Measurements from ENCODE around the gene SERPINA5. TPM values are rescaled to one million over a fixed set of nuclear protein-coding genes. Genes with fewer than 3 reads are reported as not detected.

Gene SERPINA5
- total RNA-seq, 2 donors from 2014 or later, result 0.46 to 0.75 TPM

DNA sequence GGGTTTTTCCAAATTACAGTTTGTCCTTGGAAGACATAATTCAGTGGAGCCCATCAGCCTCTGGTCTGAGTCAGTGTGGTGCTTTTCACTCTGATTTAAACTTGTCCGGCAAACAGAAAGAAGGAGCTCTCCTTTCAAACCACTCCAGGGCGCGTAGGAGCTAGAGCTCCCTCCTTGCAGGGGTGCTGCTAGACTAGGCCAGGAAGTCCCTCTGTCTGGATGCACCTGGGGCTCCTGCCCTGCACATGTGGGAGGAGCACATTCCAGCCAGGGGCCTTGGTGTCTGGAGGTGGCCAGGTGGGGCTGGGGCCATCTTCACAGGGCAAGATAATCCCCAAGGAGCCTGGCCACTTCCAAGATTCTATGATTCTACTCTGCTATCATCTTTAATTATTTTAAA, 34.0 kb downstream of the SERPINA5 start:
- intact Hi-C loops (cut with DNase I, micrococcal nuclease), result no loop called here
- DNase-seq (no peak), ATAC-seq (no peak)

DNA sequence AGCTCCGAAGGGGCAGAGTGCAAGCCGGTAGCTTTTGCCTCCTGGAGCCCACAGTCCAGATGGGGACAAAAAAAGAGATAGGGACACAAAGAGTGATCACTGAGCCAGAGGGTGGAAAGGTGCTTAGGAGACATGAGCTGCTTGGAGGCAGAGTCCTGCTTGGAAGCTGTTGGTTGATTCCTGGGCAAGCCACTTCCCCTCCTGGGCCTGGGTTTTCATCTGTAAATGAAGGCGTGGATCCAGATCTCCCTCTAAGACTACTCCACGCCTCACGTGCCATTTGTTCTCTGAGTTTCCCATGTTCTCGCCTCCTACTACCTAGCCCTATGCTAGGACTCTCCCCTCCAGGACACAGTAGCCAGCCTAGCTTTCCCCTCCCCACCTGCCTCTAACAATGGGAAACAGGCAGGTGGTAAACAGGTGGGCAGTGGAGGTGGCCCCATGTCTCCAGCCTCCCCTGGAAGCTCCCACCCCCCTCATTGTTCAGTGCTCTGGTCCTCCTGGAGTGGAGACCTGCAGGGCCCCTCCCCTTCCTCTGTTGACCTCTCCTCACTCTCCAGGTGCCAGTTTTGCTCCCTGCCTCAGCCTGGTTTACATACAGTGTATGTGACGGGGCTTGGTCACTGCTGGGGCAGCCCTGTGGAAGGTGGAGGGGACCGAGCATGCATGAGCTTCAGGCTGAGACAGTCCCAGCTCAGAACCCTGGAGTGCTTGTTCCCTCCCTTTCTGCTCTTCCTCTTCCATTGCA, 34.8 kb downstream of the SERPINA5 start:
- intact Hi-C loops (cut with DNase I, micrococcal nuclease), result no loop called here
- DNase-seq, result no peak
- ATAC-seq, result no peak

DNA sequence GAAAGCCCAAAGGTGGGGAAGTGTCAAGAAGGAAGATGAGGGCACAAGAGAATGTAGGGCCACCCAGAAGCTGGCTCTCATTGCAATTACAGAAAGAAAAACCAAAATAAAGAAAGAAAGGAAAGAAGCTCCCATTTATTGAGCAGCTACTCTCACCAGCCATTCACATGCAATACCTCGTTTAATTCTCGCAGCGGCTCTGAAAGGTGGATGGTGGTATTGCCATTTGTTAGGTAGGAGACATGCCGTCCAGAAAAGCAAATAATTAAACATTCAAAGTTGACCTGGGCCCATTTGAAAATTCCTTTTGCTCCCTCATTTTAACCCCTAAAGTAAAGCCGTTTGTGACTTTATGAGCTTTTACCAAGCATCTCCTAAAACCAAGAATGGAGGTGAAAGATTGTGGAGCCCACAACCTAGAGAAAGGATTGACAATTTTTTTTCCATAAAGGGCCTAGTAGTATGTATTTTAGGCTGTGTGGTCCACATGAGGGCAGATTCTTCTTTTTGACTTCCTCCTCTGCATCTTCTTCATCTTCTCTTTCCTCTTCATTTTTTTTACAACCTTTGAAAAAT, 36.2 kb downstream of the SERPINA5 start:
- intact Hi-C loops (cut with DNase I, micrococcal nuclease), result no loop called here
- no peak for ATAC-seq
- DNase-seq, result no peak

- intact Hi-C loops (cut with DNase I, micrococcal nuclease), result no loop called here
- DNase-seq (no peak), ATAC-seq (no peak)
Observed at GRCh38 chr14:94617988-94618822, 37.0 kb downstream of the SERPINA5 start.

DNA sequence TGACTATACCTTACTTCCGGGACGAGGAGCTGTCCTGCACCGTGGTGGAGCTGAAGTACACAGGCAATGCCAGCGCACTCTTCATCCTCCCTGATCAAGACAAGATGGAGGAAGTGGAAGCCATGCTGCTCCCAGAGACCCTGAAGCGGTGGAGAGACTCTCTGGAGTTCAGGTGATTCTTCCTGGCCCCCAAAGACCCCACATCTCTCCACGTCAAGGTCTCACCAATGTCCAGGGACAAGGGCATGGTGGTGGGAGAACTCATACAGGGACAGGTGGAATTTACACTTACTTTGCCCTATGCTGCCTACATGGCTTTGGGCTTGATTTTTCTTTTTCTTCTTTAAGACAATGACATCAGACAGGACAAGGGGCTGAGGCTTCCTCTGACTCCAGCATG, 38.1 kb downstream of the SERPINA5 start:
- no peak for ATAC-seq
- intact Hi-C loops (cut with DNase I, micrococcal nuclease), result no loop called here
- DNase-seq, result no peak

GRCh38 chr14:94620597-94620996, 39.4 kb downstream of the SERPINA5 start:
- intact Hi-C loops (cut with DNase I, micrococcal nuclease), result no loop called here
- DNase-seq (no peak), ATAC-seq (no peak)

DNA sequence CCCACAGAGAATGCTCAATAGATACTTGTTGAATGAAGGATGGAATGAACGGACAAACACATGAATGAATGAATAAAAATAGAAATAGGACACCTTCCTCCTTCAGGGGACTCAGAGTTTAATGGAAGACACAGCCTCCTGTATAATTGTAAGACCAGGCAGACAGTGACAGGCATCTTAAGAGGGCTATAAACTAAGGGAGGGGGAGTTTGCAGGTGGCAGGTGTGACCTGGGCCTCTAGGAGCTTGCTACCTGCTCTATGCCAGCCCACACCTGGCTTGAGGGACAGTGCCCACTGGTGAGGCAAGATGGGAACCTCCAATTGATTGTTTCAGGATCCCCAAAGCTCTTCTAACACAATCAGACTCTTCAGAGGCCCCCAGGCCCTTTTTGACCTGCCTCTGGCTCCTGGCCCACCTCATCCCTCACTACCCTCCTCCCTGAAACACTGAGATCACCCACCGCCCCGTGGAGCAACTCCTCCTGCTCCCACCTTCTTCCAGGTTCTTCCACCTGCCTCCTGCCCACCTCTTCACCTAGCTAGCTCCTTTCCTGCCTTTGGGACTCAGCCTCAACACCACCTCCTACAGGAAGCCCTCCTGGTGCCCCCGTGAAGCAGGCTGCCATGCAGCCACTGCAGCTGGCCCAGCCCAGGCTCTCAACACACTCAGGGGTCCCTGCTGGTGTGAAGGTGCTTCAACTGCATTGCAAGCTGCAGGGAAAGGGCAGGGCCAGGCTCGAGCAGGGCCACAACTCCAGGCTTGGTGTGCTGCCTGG, 40.3 kb downstream of the SERPINA5 start:
- intact Hi-C loops (cut with DNase I, micrococcal nuclease), result no loop called here
- DNase-seq (no peak), ATAC-seq (no peak)

DNA sequence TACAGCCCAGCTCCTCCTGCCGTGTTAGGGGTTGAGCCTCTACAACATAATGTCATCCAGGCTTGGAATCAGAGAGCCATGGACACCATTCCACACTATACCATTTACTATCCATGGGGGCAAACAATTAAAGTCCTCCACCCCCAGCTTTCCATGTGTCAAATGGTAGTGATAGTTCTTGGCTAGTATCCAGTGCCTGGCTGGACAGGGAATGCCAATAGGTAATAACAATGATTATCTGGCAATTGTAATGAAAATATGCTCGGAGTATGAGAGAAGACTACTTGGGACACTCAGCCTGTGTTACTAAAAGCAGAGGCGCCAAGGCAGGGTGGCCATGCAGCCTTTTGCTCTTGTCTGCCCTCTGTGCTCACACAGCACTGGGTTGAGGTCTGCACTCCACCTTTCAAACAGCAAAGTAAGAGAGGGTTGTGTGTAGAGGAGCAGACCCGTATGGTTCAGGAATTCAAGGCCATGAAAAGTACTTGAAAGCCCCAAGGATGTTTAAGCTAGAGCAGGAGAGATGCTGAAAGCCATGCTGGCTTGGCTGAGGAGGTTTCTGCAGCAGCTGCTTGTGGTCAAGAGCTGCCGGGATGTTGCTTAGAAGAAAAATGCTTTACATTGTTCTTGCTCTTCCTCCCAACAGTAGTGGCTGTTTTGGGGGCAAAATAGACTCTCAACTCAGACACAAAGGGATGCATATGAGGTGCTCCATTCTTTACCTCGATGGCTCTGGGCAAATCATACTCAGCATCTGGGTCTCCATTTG, 41.6 kb downstream of the SERPINA5 start:
- ATAC-seq (no peak), DNase-seq (no peak)
- intact Hi-C loops (cut with DNase I, micrococcal nuclease), result no loop called here

GRCh38 chr14:94623422-94623809, 42.2 kb downstream of the SERPINA5 start:
- ATAC-seq (no peak), DNase-seq (no peak)
- intact Hi-C loops (cut with DNase I, micrococcal nuclease), result no loop called here

GRCh38 chr14:94623856-94624499, 42.8 kb downstream of the SERPINA5 start:
- ATAC-seq (no peak), DNase-seq (no peak)
- intact Hi-C loops (cut with DNase I, micrococcal nuclease), result no loop called here

GRCh38 chr14:94624537-94625352, 43.5 kb downstream of the SERPINA5 start:
- intact Hi-C loops (cut with DNase I, micrococcal nuclease), result no loop called here
- DNase-seq (no peak), ATAC-seq (no peak)

DNA sequence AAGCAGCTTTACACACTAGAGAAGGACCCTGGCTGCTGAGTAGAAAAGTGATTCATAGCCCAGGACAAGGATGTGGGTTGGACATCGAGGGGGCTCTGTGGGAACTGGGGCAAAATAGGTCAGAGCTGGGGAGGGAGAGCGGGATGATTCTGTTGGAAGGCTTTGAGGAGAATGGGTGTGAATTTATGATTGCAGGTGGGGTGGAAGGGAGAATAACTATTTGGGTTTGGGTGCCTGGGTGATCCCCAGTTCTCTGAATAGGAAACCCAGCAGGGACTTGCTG, 44.1 kb downstream of the SERPINA5 start:
- intact Hi-C loops (cut with DNase I, micrococcal nuclease), result no loop called here
- DNase-seq, result no peak
- no peak for ATAC-seq

- DNase-seq, result no peak
- intact Hi-C loops (cut with DNase I, micrococcal nuclease), result no loop called here
- ATAC-seq, result no peak
Observed at GRCh38 chr14:94628578-94628977, 47.4 kb downstream of the SERPINA5 start.

- intact Hi-C loops (cut with DNase I, micrococcal nuclease), result no loop called here
- ATAC-seq (no peak), DNase-seq (no peak)
Observed at GRCh38 chr14:94630396-94630795, 49.2 kb downstream of the SERPINA5 start.

- intact Hi-C loops (cut with DNase I, micrococcal nuclease), result no loop called here
- DNase-seq (no peak), ATAC-seq (no peak)
Observed at GRCh38 chr14:94631050-94631449, 49.8 kb downstream of the SERPINA5 start.

GRCh38 chr14:94631536-94632304, 50.5 kb downstream of the SERPINA5 start:
- ATAC-seq, result no peak
- no peak for DNase-seq
- intact Hi-C loops (cut with DNase I, micrococcal nuclease), result no loop called here

- no peak for ATAC-seq
- DNase-seq, result no peak
- intact Hi-C loops (cut with DNase I, micrococcal nuclease), result no loop called here
Observed at GRCh38 chr14:94632305-94632590, 51.0 kb downstream of the SERPINA5 start.

Measured in left colon (tissue), 2 donors.